Loucy (cell line): ENCODE data around the gene ORMDL2.
"Not testable (repeated sequence)": the region's sequence is repeated elsewhere in the genome, so short reads cannot be mapped to it uniquely, and the experiment has no call there.

Source experiments
- H2AFZ ChIP-seq: fragments of 200-600 bp; sonication (generic); 2 replicates; pipeline ENCODE4 v1.6.0; 2016; ENCODE audit warnings: antibody characterized with exemption, mild to moderate bottlenecking, low read length, moderate library complexity
- H3F3A ChIP-seq: fragments of 200-600 bp; 2 replicates; pipeline ENCODE4 v1.6.0; 2016; ENCODE audit warnings: antibody characterized with exemption, low read depth, mild to moderate bottlenecking
- H3K27me3 ChIP-seq: fragments of 200-600 bp; sonication (generic); 2 replicates; pipeline ENCODE4 v1.6.1; 2014; ENCODE audit warnings: low read length, mild to moderate bottlenecking; ENCODE audit not compliant: insufficient read depth, poor library complexity, severe bottlenecking
- H3K36me3 ChIP-seq: fragments of 200-600 bp; sonication (generic); 2 replicates; pipeline ENCODE4 v1.6.1; 2016; ENCODE audit warnings: low read length; ENCODE audit not compliant: insufficient read depth
- H3K4me1 ChIP-seq: fragments of 200-600 bp; sonication (generic); 2 replicates; pipeline ENCODE4 v1.5.1; 2014; ENCODE audit warnings: low read length, mild to moderate bottlenecking; ENCODE audit not compliant: insufficient read depth, poor library complexity, severe bottlenecking
- H3K4me2 ChIP-seq: fragments of 200-600 bp; sonication (generic); 2 replicates; pipeline ENCODE4 v1.6.0; 2014; ENCODE audit warnings: antibody characterized with exemption, low read length, low read depth, mild to moderate bottlenecking; ENCODE audit not compliant: poor library complexity, severe bottlenecking
- H3K4me3 ChIP-seq: fragments of 200-600 bp; sonication (generic); 2 replicates; pipeline ENCODE4 v1.5.1; 2014; ENCODE audit warnings: low read length, mild to moderate bottlenecking, mixed read lengths; ENCODE audit not compliant: poor library complexity, severe bottlenecking
- H3K79me2 ChIP-seq: fragments of 200-600 bp; sonication (generic); 2 replicates; pipeline ENCODE4 v1.6.1; 2014; ENCODE audit warnings: low read length; ENCODE audit not compliant: insufficient read depth
- H3K9ac ChIP-seq: fragments of 200-600 bp; sonication (generic); 2 replicates; pipeline ENCODE4 v1.6.0; 2014; ENCODE audit warnings: mild to moderate bottlenecking, low read depth, low read length, moderate library complexity; ENCODE audit not compliant: poor library complexity, severe bottlenecking
- H3K9me2 ChIP-seq: fragments of 200-600 bp; sonication (generic); replicated peaks from 2 replicates; pipeline ENCODE4 v1.6.1; 2016; ENCODE audit warnings: low read depth, low read length, mixed read lengths
- H3K9me3 ChIP-seq: fragments of 200-600 bp; sonication (generic); 2 replicates; pipeline ENCODE4 v1.6.1; 2014; ENCODE audit warnings: mild to moderate bottlenecking, antibody characterized with exemption, low read length, low read depth; ENCODE audit not compliant: insufficient read depth
- H4K20me1 ChIP-seq: fragments of 200-600 bp; sonication (generic); 2 replicates; pipeline ENCODE4 v1.6.0; 2014; ENCODE audit warnings: antibody characterized with exemption, low read length, mild to moderate bottlenecking; ENCODE audit not compliant: insufficient read depth, poor library complexity, severe bottlenecking
- CTCF ChIP-seq: fragments of 200-600 bp; sonication (generic); conservative IDR thresholded peaks from 2 replicates; pipeline ENCODE4 v1.5.1; 2014; ENCODE audit warnings: mild to moderate bottlenecking, antibody characterized with exemption, low read length
- EZH2phosphoT487 ChIP-seq: fragments of 200-600 bp; IDR thresholded peaks from 2 replicates; pipeline ENCODE4 v1.6.1; 2018; ENCODE audit warnings: antibody characterized with exemption, mild to moderate bottlenecking, moderate library complexity, borderline replicate concordance

The ORMDL2 gene

GRCh38 chr12:55861396-55861795 lies 43.6 kb downstream of the ORMDL2 start:
- TF ChIP-seq CTCF (no peak), EZH2phosphoT487 (no peak)
- no peaks in the 10 kb centered on the region for H3F3A ChIP-seq
- H3K27me3 ChIP-seq: no peaks in the 10 kb centered on the region
- H2AFZ ChIP-seq: no peak overlapping the region
- no peak overlapping the region for H3K4me3 ChIP-seq
- H3K36me3 ChIP-seq: no peaks in the 10 kb centered on the region
- H3K79me2 ChIP-seq: no peaks in the 10 kb centered on the region
- no peaks in the 10 kb centered on the region for H4K20me1 ChIP-seq
- no peaks in the 10 kb centered on the region for H3K4me1 ChIP-seq
- H3K9me3 ChIP-seq: peaks cover 2% of the 10 kb centered on the region; the same call in 1 of the 2 replicates
- no peaks in the 10 kb centered on the region for H3K9me2 ChIP-seq
- no peak overlapping the region for H3K4me2 ChIP-seq
- no peak overlapping the region for H3K9ac ChIP-seq

GRCh38 chr12:55861871-55862270 lies 44.0 kb downstream of the ORMDL2 start:
- H3K36me3 ChIP-seq: no peaks in the 10 kb centered on the region
- H2AFZ ChIP-seq: no peak overlapping the region
- H3K79me2 ChIP-seq: no peaks in the 10 kb centered on the region
- H3K4me2 ChIP-seq: no peak overlapping the region
- H4K20me1 ChIP-seq: no peaks in the 10 kb centered on the region
- no peak overlapping the region for H3K4me3 ChIP-seq
- no peak for TF ChIP-seq EZH2phosphoT487
- no peak for TF ChIP-seq CTCF
- H3K9me3 ChIP-seq: peaks cover 2% of the 10 kb centered on the region; the same call in 1 of the 2 replicates
- no peak overlapping the region for H3K9ac ChIP-seq
- H3F3A ChIP-seq: no peaks in the 10 kb centered on the region
- H3K9me2 ChIP-seq: no peaks in the 10 kb centered on the region
- H3K27me3 ChIP-seq: no peaks in the 10 kb centered on the region
- no peaks in the 10 kb centered on the region for H3K4me1 ChIP-seq

- Histone ChIP-seq H3K4me2 (no peak overlapping the region), H3K27me3 (no peaks in the 10 kb centered on the region), H2AFZ (no peak overlapping the region), H3K9me2 (no peaks in the 10 kb centered on the region), H3K79me2 (no peaks in the 10 kb centered on the region), H3K4me3 (no peak overlapping the region), H4K20me1 (no peaks in the 10 kb centered on the region), H3K9ac (no peak overlapping the region), H3F3A (no peaks in the 10 kb centered on the region), H3K9me3 (peaks cover 2% of the 10 kb centered on the region; the same call in 1 of the 2 replicates), H3K4me1 (no peaks in the 10 kb centered on the region), H3K36me3 (no peaks in the 10 kb centered on the region)
- TF ChIP-seq CTCF (no peak), EZH2phosphoT487 (no peak)
Observed at GRCh38 chr12:55862286-55862685, 44.4 kb downstream of the ORMDL2 start.

GRCh38 chr12:55862931-55863330 lies 45.1 kb downstream of the ORMDL2 start:
- H3K9me2 ChIP-seq, H3K4me3 ChIP-seq, H3K9ac ChIP-seq, H3K4me2 ChIP-seq, H3F3A ChIP-seq, H3K27me3 ChIP-seq, H3K9me3 ChIP-seq, H2AFZ ChIP-seq, H3K79me2 ChIP-seq, H3K36me3 ChIP-seq, H3K4me1 ChIP-seq, H4K20me1 ChIP-seq: not testable (repeated sequence)
